Measurements from ENCODE around the gene DDX60.

- TF ChIP-seq POLR2A (IDR thresholded peaks at IDR 0.05; ENCODE audit: low read depth) (no peak), EP300 (IDR thresholded peaks at IDR 0.05) (no peak), POLR2AphosphoS5 (IDR thresholded peaks at IDR 0.05) (no peak)
- TF ChIP-seq, protein P1, sequence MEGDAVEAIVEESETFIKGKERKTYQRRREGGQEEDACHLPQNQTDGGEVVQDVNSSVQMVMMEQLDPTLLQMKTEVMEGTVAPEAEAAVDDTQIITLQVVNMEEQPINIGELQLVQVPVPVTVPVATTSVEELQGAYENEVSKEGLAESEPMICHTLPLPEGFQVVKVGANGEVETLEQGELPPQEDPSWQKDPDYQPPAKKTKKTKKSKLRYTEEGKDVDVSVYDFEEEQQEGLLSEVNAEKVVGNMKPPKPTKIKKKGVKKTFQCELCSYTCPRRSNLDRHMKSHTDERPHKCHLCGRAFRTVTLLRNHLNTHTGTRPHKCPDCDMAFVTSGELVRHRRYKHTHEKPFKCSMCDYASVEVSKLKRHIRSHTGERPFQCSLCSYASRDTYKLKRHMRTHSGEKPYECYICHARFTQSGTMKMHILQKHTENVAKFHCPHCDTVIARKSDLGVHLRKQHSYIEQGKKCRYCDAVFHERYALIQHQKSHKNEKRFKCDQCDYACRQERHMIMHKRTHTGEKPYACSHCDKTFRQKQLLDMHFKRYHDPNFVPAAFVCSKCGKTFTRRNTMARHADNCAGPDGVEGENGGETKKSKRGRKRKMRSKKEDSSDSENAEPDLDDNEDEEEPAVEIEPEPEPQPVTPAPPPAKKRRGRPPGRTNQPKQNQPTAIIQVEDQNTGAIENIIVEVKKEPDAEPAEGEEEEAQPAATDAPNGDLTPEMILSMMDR (IDR thresholded peaks at IDR 0.05) = no peak
Measured at GRCh38 chr4:168264903-168265302, 53.6 kb downstream of the DDX60 start.
